GM12874 (cell line): ENCODE data around the gene CAPZA2.

ENCODE experiments used
- TF ChIP-seq, protein P1 (sequence below): IDR thresholded peaks from 2 replicates; pipeline ENCODE4 v1.5.1; 2011; ENCODE audit warnings: low read depth, mild to moderate bottlenecking, control low read depth, low read length, moderate library complexity; ENCODE audit not compliant: insufficient read depth

Gene CAPZA2

DNA sequence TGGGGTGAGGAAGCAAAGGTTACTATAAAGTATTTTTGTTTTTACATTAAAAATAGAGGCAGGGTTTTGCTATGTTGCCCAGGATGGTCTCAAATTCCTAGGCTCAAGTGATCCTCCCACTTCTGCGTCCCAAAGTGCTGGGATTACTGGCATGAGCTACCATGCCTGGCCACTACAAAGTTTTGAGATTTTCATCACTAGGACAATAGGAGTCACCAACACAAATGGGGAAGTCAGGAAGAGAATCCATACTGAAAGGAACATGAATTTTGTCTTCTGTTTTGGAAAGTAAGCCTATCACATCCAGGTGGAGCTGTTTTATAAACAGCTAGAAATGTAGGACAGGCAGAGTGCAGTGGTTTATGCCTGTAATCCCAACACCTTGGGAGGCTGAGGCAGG, 20.0 kb upstream of the CAPZA2 start:
- TF ChIP-seq, protein P1, sequence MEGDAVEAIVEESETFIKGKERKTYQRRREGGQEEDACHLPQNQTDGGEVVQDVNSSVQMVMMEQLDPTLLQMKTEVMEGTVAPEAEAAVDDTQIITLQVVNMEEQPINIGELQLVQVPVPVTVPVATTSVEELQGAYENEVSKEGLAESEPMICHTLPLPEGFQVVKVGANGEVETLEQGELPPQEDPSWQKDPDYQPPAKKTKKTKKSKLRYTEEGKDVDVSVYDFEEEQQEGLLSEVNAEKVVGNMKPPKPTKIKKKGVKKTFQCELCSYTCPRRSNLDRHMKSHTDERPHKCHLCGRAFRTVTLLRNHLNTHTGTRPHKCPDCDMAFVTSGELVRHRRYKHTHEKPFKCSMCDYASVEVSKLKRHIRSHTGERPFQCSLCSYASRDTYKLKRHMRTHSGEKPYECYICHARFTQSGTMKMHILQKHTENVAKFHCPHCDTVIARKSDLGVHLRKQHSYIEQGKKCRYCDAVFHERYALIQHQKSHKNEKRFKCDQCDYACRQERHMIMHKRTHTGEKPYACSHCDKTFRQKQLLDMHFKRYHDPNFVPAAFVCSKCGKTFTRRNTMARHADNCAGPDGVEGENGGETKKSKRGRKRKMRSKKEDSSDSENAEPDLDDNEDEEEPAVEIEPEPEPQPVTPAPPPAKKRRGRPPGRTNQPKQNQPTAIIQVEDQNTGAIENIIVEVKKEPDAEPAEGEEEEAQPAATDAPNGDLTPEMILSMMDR: no peak

DNA sequence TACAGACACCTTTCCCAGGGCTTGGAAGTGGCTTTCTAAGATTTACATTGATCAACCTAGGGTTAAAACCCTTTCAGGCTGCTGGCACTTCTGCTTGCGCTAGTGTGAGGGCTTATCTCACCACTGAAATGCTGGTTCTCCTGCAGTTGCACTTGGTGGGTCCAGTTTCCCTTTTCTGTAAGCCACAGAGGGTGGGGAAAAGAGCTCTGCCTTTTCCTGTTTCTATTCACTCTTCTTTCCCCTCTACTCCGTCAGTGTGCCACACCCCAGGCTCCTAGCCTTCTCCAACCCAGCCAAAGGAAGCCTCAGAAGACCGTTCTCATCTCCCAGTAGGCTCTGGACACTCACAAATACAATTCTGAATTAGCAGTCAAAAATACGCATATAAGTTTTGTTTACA, 19.0 kb upstream of the CAPZA2 start:
- TF ChIP-seq, protein P1: no peak

DNA sequence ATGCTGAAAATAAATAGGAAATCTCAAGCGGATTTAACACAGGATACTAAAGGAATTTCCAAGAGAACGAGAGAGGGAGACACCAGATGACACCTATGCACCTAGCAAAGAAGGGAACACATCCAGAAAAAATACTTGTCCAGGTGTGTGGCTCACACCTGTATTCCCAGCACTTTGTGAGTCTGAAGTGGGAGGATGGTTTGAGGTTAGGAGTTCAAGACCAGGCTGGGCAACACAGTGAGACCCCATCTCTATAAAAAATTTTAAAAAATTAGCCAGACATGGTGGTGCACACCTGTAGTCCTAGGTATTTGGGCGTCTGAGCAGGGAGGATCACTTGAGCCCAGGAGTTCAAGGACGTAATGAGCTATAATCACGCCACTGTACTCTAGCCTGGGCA, 11.2 kb upstream of the CAPZA2 start:
- TF ChIP-seq, protein P1: no peak

DNA sequence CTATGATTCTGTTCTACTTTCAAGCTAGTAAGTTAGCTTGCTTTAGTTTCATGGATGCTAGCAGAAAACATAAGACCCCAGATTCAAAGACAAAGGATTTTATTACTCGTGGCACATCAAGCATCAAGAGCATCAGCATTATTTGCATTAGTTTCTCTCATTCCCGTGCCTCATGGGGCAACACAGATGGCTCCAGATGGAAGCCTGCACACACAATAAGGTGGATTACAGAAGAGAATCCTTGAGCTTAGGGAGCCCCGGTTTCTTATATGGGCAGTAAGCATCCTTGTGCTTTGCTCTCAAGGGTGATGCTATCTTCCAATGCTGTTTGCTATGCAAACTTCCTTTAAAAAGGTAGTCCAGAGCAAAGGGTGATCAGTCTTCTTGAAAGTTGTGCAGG, 10.7 kb upstream of the CAPZA2 start:
- TF ChIP-seq, protein P1: no peak

DNA sequence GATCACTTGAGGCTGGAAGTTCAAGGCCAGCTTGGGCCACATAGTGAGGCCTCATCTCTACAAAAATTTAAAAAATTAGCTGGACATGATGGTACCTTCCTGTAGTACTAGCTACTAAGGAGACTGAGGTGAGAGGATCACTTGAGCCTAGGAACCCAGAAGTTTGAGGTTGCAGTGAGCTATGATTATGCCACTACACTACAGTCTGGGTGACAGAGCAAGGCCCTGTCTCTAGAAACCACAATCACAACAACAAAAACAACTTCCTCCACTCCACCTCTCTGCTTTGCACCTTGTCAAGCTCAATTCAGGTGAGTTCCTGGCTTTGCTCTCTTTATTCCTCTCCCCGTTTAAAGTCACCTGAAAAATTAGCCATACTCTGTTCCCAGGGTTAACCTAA, 8.3 kb upstream of the CAPZA2 start:
- TF ChIP-seq, protein P1: no peak

DNA sequence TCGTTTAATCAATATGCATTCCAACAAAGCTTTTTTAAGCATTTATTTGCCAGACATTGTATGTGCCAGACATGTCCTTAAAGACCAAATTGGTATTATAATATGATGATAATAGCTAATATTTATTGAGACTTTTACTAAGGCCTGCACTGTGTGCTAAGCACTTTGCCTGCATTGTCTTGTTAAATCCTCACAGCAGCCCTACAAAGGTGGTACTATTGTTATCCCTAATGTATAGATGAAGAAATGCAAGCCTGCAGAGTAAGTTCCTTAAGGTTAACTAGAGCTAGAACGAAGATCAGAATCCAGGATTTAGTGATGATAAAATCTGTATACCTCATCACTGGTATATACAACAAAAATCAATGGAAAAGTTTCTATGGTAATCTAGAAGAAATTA, 5.3 kb upstream of the CAPZA2 start:
- TF ChIP-seq, protein P1: no peak

DNA sequence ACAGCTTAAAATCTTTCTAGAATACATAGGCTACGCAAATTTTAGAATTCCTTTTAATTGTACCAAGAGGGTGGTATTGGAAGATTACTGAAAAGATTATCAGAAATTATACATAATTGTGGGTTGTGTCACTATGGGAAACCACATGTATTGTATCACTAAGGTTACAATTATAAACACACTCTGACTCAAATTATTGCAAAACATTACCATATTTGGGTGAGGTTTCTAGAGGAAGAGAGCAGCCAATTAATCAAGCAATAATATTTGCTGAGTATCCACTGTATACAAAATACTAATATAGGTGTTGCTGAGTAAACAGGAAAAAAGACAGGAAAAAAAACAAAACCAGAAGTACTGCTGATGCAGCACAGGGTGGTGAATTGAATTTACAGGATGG, 3.1 kb upstream of the CAPZA2 start:
- TF ChIP-seq, protein P1: no peak

DNA sequence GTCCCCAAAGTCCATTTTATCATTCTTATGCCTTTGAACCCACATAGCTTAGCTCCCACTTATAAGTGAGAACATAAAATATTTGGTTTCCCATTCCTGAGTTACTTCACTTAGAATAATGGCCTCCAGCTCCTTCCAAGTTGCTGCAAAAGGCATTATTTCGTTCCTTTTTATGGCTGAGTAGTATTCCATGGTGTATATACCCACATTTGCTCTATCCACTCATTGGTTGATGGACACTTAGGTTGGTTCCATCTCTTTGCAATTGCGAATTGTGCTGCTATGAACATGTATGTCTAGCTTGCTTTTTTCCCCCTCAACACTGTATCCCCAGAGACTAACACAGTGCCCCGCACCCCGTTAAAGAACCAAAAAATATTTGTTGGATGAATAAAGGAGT, 670 bp upstream of the CAPZA2 start:
- TF ChIP-seq, protein P1: no peak
